Astrocyte (in vitro differentiated cells and primary cell): ENCODE measurements around the gene PJA2.

Experiments used
- EZH2 ChIP-seq: IDR thresholded peaks from 2 replicates; pipeline ENCODE4 v1.6.1; 2012; ENCODE audit warnings: mild to moderate bottlenecking, low read length, inconsistent platforms; ENCODE audit not compliant: insufficient read depth
- TF ChIP-seq, protein P1 (sequence below): IDR thresholded peaks from 2 replicates; pipeline ENCODE4 v1.5.1; 2011; ENCODE audit warnings: low read depth, mild to moderate bottlenecking, inconsistent platforms, low read length, moderate library complexity; ENCODE audit not compliant: insufficient read depth

DNA sequence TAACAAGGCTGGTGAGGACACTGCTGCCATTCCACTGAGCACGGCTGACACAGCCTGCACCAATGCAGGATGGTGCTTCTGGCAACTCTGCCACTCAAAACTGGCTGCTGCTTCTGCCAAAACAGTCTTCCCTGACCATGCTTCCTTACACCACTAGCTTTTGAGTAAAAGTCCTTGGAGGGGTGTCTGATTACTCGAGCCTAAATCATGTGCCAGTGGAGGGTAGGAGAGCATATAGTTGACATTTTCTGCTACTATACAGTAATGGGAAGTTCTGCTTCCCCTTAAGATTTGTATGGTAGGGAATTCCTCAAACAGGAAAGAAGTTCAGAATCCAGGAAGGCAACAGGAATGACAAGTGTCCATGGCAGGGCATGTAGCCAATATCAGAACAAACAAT lies 12.2 kb upstream of the PJA2 start:
- TF ChIP-seq, protein P1, sequence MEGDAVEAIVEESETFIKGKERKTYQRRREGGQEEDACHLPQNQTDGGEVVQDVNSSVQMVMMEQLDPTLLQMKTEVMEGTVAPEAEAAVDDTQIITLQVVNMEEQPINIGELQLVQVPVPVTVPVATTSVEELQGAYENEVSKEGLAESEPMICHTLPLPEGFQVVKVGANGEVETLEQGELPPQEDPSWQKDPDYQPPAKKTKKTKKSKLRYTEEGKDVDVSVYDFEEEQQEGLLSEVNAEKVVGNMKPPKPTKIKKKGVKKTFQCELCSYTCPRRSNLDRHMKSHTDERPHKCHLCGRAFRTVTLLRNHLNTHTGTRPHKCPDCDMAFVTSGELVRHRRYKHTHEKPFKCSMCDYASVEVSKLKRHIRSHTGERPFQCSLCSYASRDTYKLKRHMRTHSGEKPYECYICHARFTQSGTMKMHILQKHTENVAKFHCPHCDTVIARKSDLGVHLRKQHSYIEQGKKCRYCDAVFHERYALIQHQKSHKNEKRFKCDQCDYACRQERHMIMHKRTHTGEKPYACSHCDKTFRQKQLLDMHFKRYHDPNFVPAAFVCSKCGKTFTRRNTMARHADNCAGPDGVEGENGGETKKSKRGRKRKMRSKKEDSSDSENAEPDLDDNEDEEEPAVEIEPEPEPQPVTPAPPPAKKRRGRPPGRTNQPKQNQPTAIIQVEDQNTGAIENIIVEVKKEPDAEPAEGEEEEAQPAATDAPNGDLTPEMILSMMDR: no peak
- no peak for TF ChIP-seq EZH2
